ENCODE measurements around the gene TRIP10.

TRIP10 gene

GRCh38 chr19:6724631-6725492, 14.6 kb upstream of the TRIP10 start:
- no peak for DNase-seq (ENCODE audit: low read depth in 1 of 2, low spot score in 1 of 2)

- DNase-seq (ENCODE audit: low read depth in 1 of 2, low spot score in 1 of 2), result no peak
Observed at GRCh38 chr19:6725513-6726231, 13.8 kb upstream of the TRIP10 start.

GRCh38 chr19:6728346-6728745, 11.1 kb upstream of the TRIP10 start:
- no peak for DNase-seq (ENCODE audit: low read depth in 1 of 2, low spot score in 1 of 2)

GRCh38 chr19:6729573-6730152, 9.8 kb upstream of the TRIP10 start:
- no peak for DNase-seq (ENCODE audit: low read depth in 1 of 2, low spot score in 1 of 2)

- peak in 1 of 2 donors; percentile 32 for DNase-seq (ENCODE audit: low read depth in 1 of 2, low spot score in 1 of 2)
Observed at GRCh38 chr19:6730153-6730804, 9.2 kb upstream of the TRIP10 start.

- no peak for DNase-seq (ENCODE audit: low read depth in 1 of 2, low spot score in 1 of 2)
Observed at GRCh38 chr19:6730941-6731670, 8.4 kb upstream of the TRIP10 start.

GRCh38 chr19:6731822-6732221, 7.7 kb upstream of the TRIP10 start:
- no peak for DNase-seq (ENCODE audit: low read depth in 1 of 2, low spot score in 1 of 2)

- no peak for DNase-seq (ENCODE audit: low read depth in 1 of 2, low spot score in 1 of 2)
Observed at GRCh38 chr19:6732803-6733337, 6.6 kb upstream of the TRIP10 start.

GRCh38 chr19:6733338-6734095, 6.0 kb upstream of the TRIP10 start:
- no peak for DNase-seq (ENCODE audit: low read depth in 1 of 2, low spot score in 1 of 2)

- no peak for DNase-seq (ENCODE audit: low read depth in 1 of 2, low spot score in 1 of 2)
Observed at GRCh38 chr19:6734096-6734696, 5.3 kb upstream of the TRIP10 start.

GRCh38 chr19:6735181-6735911, 4.1 kb upstream of the TRIP10 start:
- no peak for DNase-seq (ENCODE audit: low read depth in 1 of 2, low spot score in 1 of 2)

- DNase-seq (ENCODE audit: low read depth in 1 of 2, low spot score in 1 of 2), result peak; percentile 35 to 49
Observed at GRCh38 chr19:6736169-6736916, 3.1 kb upstream of the TRIP10 start.

GRCh38 chr19:6736917-6737283, 2.6 kb upstream of the TRIP10 start:
- DNase-seq (ENCODE audit: low read depth in 1 of 2, low spot score in 1 of 2), result peak in 1 of 2 donors; percentile 7

GRCh38 chr19:6737284-6737872, 2.1 kb upstream of the TRIP10 start, which contains the start of gene GPR108:
Gene GPR108 (minus strand): TSS chr19:6737580. CDS start chr19:6737576, 4 bp downstream.
- peak; percentile 97 to 99 for DNase-seq (ENCODE audit: low read depth in 1 of 2, low spot score in 1 of 2)

- peak; percentile 44 to 63 for DNase-seq (ENCODE audit: low read depth in 1 of 2, low spot score in 1 of 2)
Observed at GRCh38 chr19:6737873-6738786, 1.4 kb upstream of the TRIP10 start.

GRCh38 chr19:6738787-6739389, 592 bp upstream of the TRIP10 start:
- no peak for DNase-seq (ENCODE audit: low read depth in 1 of 2, low spot score in 1 of 2)

Data from stimulated activated CD4-positive, alpha-beta T cell treated with anti-CD3 and anti-CD28 coated beads, Interleukin-15, amount 100 ng/mL, for 1 hour (primary cell).